H9 (cell line): ENCODE measurements around the gene NPTN. TPM values are rescaled to one million over a fixed set of nuclear protein-coding genes. Genes with fewer than 3 reads are reported as not detected.

Source experiments
- DNase-seq: peaks from one replicate; pipeline ENCODE4 v3.0.0-alpha.2; 2017
- H2AFZ ChIP-seq: one replicate; pipeline ENCODE4 v1.6.1; 2013; ENCODE audit warnings: mild to moderate bottlenecking, low read length, control low read depth, moderate library complexity
- H2AK5ac ChIP-seq: 2 replicates; pipeline ENCODE4 v1.6.1; 2013; ENCODE audit warnings: low read length, control low read depth, mixed read lengths; ENCODE audit not compliant: insufficient read length
- H2BK120ac ChIP-seq: one replicate; pipeline ENCODE4 v1.6.1; 2013; ENCODE audit warnings: low read depth, mild to moderate bottlenecking, low read length, control low read depth, inconsistent platforms; ENCODE audit not compliant: poor library complexity, severe bottlenecking
- H2BK12ac ChIP-seq: 2 replicates; pipeline ENCODE4 v1.6.1; 2013; ENCODE audit warnings: low read length, control low read depth, mixed read lengths, low read depth; ENCODE audit not compliant: insufficient read length
- H2BK15ac ChIP-seq: 2 replicates; pipeline ENCODE4 v1.6.1; 2013; ENCODE audit warnings: low read depth, low read length, control low read depth
- H2BK20ac ChIP-seq: one replicate; pipeline ENCODE4 v1.6.1; 2013; ENCODE audit warnings: low read depth, mild to moderate bottlenecking, low read length, control low read depth, inconsistent platforms; ENCODE audit not compliant: poor library complexity, severe bottlenecking
- H2BK5ac ChIP-seq: 2 replicates; pipeline ENCODE4 v1.6.1; 2013; ENCODE audit warnings: low read length, control low read depth, mixed read lengths; ENCODE audit not compliant: insufficient read length
- H3K14ac ChIP-seq: 2 replicates; pipeline ENCODE4 v1.6.1; 2013; ENCODE audit warnings: low read length, control low read depth; ENCODE audit not compliant: insufficient read depth
- H3K18ac ChIP-seq: 2 replicates; pipeline ENCODE4 v1.6.1; 2013; ENCODE audit warnings: low read depth, mild to moderate bottlenecking, mixed read lengths, low read length, control low read depth; ENCODE audit not compliant: insufficient read length
- H3K23ac ChIP-seq: 2 replicates; pipeline ENCODE4 v1.6.1; 2013; ENCODE audit warnings: low read length, control low read depth, mixed read lengths, low read depth; ENCODE audit not compliant: insufficient read length
- H3K23me2 ChIP-seq: 2 replicates; pipeline ENCODE4 v1.6.1; 2013; ENCODE audit warnings: low read depth, mild to moderate bottlenecking, mixed read lengths, low read length, control low read depth; ENCODE audit not compliant: insufficient read length, poor library complexity, severe bottlenecking
- H3K27ac ChIP-seq: 2 replicates; pipeline ENCODE4 v1.5.1; 2013; ENCODE audit warnings: low read length, control low read depth, mixed read lengths, low read depth; ENCODE audit not compliant: insufficient read length
- H3K27me3 ChIP-seq: 2 replicates; pipeline ENCODE4 v1.6.1; 2013; ENCODE audit warnings: low read length, control low read depth, inconsistent platforms; ENCODE audit not compliant: insufficient read depth
- H3K4ac ChIP-seq: 2 replicates; pipeline ENCODE4 v1.6.1; 2013; ENCODE audit warnings: low read depth, mild to moderate bottlenecking, control low read depth, inconsistent platforms, low read length, moderate library complexity
- H3K4me1 ChIP-seq: 2 replicates; pipeline ENCODE4 v1.6.1; 2013; ENCODE audit warnings: low read length, control low read depth, inconsistent platforms; ENCODE audit not compliant: insufficient read depth
- H3K4me2 ChIP-seq: 2 replicates; pipeline ENCODE4 v1.6.1; 2013; ENCODE audit warnings: low read length, control low read depth, mixed read lengths; ENCODE audit not compliant: insufficient read length, insufficient read depth
- H3K56ac ChIP-seq: 2 replicates; pipeline ENCODE4 v1.6.1; 2013; ENCODE audit warnings: low read depth, mild to moderate bottlenecking, mixed read lengths, low read length, control low read depth; ENCODE audit not compliant: insufficient read length
- H3K79me1 ChIP-seq: 2 replicates; pipeline ENCODE4 v1.6.1; 2013; ENCODE audit warnings: low read depth, mild to moderate bottlenecking, moderate library complexity, low read length, control low read depth, inconsistent platforms; ENCODE audit not compliant: insufficient read depth, poor library complexity, severe bottlenecking
- H3K79me2 ChIP-seq: 2 replicates; pipeline ENCODE4 v1.6.1; 2013; ENCODE audit warnings: low read length, control low read depth, inconsistent platforms; ENCODE audit not compliant: insufficient read depth
- H3K9ac ChIP-seq: 2 replicates; pipeline ENCODE4 v1.6.1; 2013; ENCODE audit warnings: low read length, control low read depth, mixed read lengths; ENCODE audit not compliant: insufficient read length; ENCODE audit errors: extremely low read depth
- H3K9me3 ChIP-seq: one replicate; pipeline ENCODE4 v1.6.1; 2013; ENCODE audit warnings: low read depth, low read length, inconsistent platforms; ENCODE audit not compliant: control insufficient read depth
- H3T11ph ChIP-seq: one replicate; pipeline ENCODE4 v1.6.1; 2013; ENCODE audit warnings: mild to moderate bottlenecking, low read length, control low read depth, inconsistent platforms
- H4K20me1 ChIP-seq: one replicate; pipeline ENCODE4 v1.6.1; 2013; ENCODE audit not compliant: control insufficient read depth, insufficient read length, insufficient read depth
- H4K5ac ChIP-seq: 2 replicates; pipeline ENCODE4 v1.6.1; 2013; ENCODE audit warnings: low read depth, mild to moderate bottlenecking, mixed read lengths, low read length, control low read depth; ENCODE audit not compliant: insufficient read length
- H4K8ac ChIP-seq: replicated peaks from 2 replicates; pipeline ENCODE4 v1.6.1; 2013; ENCODE audit warnings: low read length, control low read depth, mixed read lengths, low read depth; ENCODE audit not compliant: insufficient read length
- H4K91ac ChIP-seq: 2 replicates; pipeline ENCODE4 v1.6.1; 2013; ENCODE audit warnings: low read depth, mild to moderate bottlenecking, moderate library complexity, mixed read lengths, low read length, control low read depth; ENCODE audit not compliant: insufficient read length
- H3K27ac Mint-ChIP-seq, 3 experiments: 2 replicates in 2 of 3; 3 replicates in 1 of 3; pipeline ENCODE4 v1.8.0; 2020 to 2021; ENCODE audit warnings: mixed read lengths in 3 of 3, mild to moderate bottlenecking in 1 of 3, moderate library complexity in 1 of 3
- H3K27me3 Mint-ChIP-seq: 2 replicates; pipeline ENCODE4 v1.8.0; 2021; ENCODE audit warnings: low read depth, mild to moderate bottlenecking, moderate library complexity, mixed read lengths
- H3K36me3 Mint-ChIP-seq, 3 experiments: 2 replicates in 2 of 3; 3 replicates in 1 of 3; pipeline ENCODE4 v1.8.0; 2020 to 2021; ENCODE audit warnings: low read depth in 3 of 3, mixed read lengths in 3 of 3; ENCODE audit not compliant: insufficient read depth in 1 of 3
- H3K4me1 Mint-ChIP-seq, 2 experiments: 2 replicates each; pipeline ENCODE4 v1.8.0; 2020; ENCODE audit warnings: mixed read lengths in 2 of 2
- H3K4me3 Mint-ChIP-seq, 2 experiments: 2 replicates in 1 of 2; 3 replicates in 1 of 2; pipeline ENCODE4 v1.8.0; 2020 to 2021; ENCODE audit warnings: mild to moderate bottlenecking in 2 of 2, mixed read lengths in 2 of 2, moderate library complexity in 1 of 2
- H3K9me3 Mint-ChIP-seq, 2 experiments: 2 replicates in 1 of 2; 3 replicates in 1 of 2; pipeline ENCODE4 v1.8.0; 2020; ENCODE audit warnings: mild to moderate bottlenecking in 2 of 2, mixed read lengths in 2 of 2, moderate library complexity in 1 of 2
- CTCF ChIP-seq: fragments of 200-600 bp; sonication (generic); conservative IDR thresholded peaks from 3 replicates; pipeline ENCODE4 v1.8.0; 2021; ENCODE audit warnings: antibody characterized with exemption, mild to moderate bottlenecking
- WGBS: extraction: QIAGEN DNeasy Blood & Tissue Kit; methylation state at CpG from one replicate; pipeline ENCODE4 v1.1.7; 2013; ENCODE audit warnings: missing lambda C conversion rate, low lambda C conversion rate, mixed read lengths; ENCODE audit not compliant: insufficient read length; ENCODE audit errors: extremely low coverage; 5-methylcytosine and 5-hydroxymethylcytosine counted together
- total RNA-seq: library from RNA; stranded (reverse); gene quantifications from 2 replicates; pipeline ENCODE4 v1.2.1, GENCODE V29; 2021

NPTN gene
- total RNA-seq, 1 experiment from 2014 or later = 89.1 TPM

GRCh38 chr15:73637527-73637926, 4.3 kb upstream of the NPTN start:
- no peak overlapping the region for H4K5ac ChIP-seq
- no peak overlapping the region for H2BK120ac ChIP-seq
- no peak overlapping the region for H3K27ac ChIP-seq
- H3K36me3 Mint-ChIP-seq = no peaks in the 10 kb centered on the region; a peak in 1 of 7 replicates
- H4K8ac ChIP-seq = no peak overlapping the region
- 0 out of 5 replicates have a peak overlapping the region, but pooled peaks of 1 of the 2 experiments have one; percentile 28 for H3K4me3 Mint-ChIP-seq
- H3T11ph ChIP-seq = no peak overlapping the region
- no CpG with 5 or more reads among the region's 2 CpGs for WGBS
- no peaks in the 10 kb centered on the region; a peak in 1 of 5 replicates for H3K9me3 Mint-ChIP-seq
- no peak overlapping the region for H2BK12ac ChIP-seq
- H3K23me2 ChIP-seq = peaks cover 3% of the 10 kb centered on the region
- H3K9ac ChIP-seq = no peak overlapping the region
- no peak overlapping the region for H3K14ac ChIP-seq
- H4K20me1 ChIP-seq = no peaks in the 10 kb centered on the region
- H3K18ac ChIP-seq = no peak overlapping the region
- no peak for TF ChIP-seq CTCF
- no peak overlapping the region for H2AFZ ChIP-seq
- H3K27me3 ChIP-seq = no peaks in the 10 kb centered on the region
- no peak overlapping the region for H3K56ac ChIP-seq
- peaks cover under 1% of the 10 kb centered on the region for H3K79me1 ChIP-seq
- H3K79me2 ChIP-seq = peaks cover under 1% of the 10 kb centered on the region; the same call in 1 of the 2 replicates
- H3K4me1 Mint-ChIP-seq = peaks cover 16 to 20% of the 10 kb centered on the region in 2 experiments
- no peak overlapping the region for H4K91ac ChIP-seq
- no peak overlapping the region for H3K4ac ChIP-seq
- peaks cover 21% of the 10 kb centered on the region for H3K27me3 Mint-ChIP-seq
- no peak overlapping the region for H2BK15ac ChIP-seq
- H2BK5ac ChIP-seq = no peak overlapping the region
- H3K27ac Mint-ChIP-seq = no peak overlapping the region
- no peak for DNase-seq
- no peaks in the 10 kb centered on the region; the same call in 1 of the 2 replicates for H3K4me1 ChIP-seq
- H3K4me2 ChIP-seq = no peak overlapping the region
- H2AK5ac ChIP-seq = no peak overlapping the region
- no peak overlapping the region for H2BK20ac ChIP-seq
- no peak overlapping the region for H3K23ac ChIP-seq
- no peaks in the 10 kb centered on the region for H3K9me3 ChIP-seq
